H1 (cell line): ENCODE data around the gene SLC26A11.

Source experiments
- CTCF ChIP-seq, 3 experiments: IDR thresholded peaks; 1 replicate in 2 of 3; 2 replicates in 1 of 3; pipeline versions ENCODE4 v1.5.1 to v1.6.1; 2011; ENCODE audit warnings: low read length in 3 of 3, mild to moderate bottlenecking in 3 of 3, inconsistent platforms in 2 of 3, low read depth in 1 of 3, moderate library complexity in 1 of 3; ENCODE audit not compliant: insufficient read depth in 1 of 3; ENCODE audit errors: control extremely low read depth in 1 of 3
- PHF8 ChIP-seq: fragments of 200-600 bp; sonication (generic); conservative IDR thresholded peaks from 2 replicates; pipeline ENCODE4 v1.7.1; 2012; ENCODE audit warnings: low read depth, mild to moderate bottlenecking, inconsistent platforms, low read length, moderate library complexity
- POLR2A ChIP-seq, 2 experiments: IDR thresholded peaks; 1 replicate in 1 of 2; 2 replicates in 1 of 2; pipeline ENCODE4 v1.6.1; 2011; ENCODE audit warnings: low read depth in 2 of 2, low read length in 2 of 2, mild to moderate bottlenecking in 2 of 2; ENCODE audit errors: control extremely low read depth in 1 of 2
- SP1 ChIP-seq: IDR thresholded peaks from 2 replicates; pipeline ENCODE4 v1.6.1; 2011; ENCODE audit warnings: low read depth, low read length

DNA sequence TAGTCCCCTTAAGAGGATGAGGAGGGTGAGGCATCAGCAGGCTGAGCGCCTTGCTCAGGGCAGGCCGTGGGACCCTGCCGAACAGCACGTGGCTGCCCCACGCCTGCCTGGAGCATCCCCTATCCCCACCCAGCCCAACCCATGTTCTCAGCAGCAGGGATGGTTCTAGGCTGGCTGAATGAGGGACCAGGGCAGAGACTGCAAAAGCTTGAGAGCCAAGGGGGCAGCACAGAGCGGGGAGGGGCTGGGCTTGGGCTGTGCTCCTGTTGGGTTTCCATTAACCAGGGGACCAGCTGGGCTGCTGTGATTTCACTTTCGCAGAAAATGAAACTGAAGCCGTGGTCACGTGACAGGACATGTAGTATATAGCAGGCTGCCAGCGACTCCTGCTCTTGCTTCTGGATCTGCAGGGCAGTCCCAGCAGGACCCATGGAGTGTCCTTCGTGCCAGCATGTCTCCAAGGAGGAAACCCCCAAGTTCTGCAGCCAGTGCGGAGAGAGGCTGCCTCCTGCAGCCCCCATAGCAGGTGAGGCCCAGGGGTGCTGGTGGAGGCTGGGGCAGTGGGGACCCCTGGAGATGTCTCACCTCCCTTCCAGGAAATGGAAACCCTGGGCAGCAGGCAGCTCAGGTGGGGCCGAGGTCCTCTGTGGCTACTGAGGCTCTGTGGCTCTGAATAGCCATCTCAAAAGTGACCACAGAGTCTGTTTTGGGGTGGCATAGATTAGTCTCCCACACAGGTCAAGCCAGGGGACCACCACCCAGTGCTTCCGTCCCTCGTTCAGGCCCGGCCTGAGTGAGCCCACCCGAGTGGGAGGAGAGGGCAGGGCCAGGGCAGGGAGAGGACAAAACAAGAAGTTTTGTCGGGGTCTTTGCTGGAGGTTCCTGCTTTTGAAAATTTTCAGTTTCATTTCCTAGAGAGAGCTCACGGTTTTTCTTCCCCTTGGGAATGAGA is 43.3 kb downstream of the SLC26A11 start:
- TF ChIP-seq SP1 (no peak), POLR2A (IDR thresholded peaks at IDR 0.05; ENCODE audit: control extremely low read depth in 1 of 2, low read depth in 2 of 2, low read length in 2 of 2) (no peak), PHF8 (no peak), CTCF (IDR thresholded peaks at IDR 0.05; ENCODE audit: control extremely low read depth in 1 of 3, insufficient read depth in 1 of 3, low read depth in 1 of 3, low read length in 3 of 3) (no peak)
